ENCODE measurements around the gene SASH1.

GRCh38 chr6:148417045-148417444 is 74.4 kb downstream of the SASH1 start:
- no peak for TF ChIP-seq CTCF (conservative IDR thresholded peaks at IDR 0.05; ENCODE audit: low read depth, low read length)
- no peak for TF ChIP-seq EZH2 (IDR thresholded peaks at IDR 0.05; ENCODE audit: low read length, unreplicated experiment)

All from PC-3 (cell line).